NOMO-1 (cell line): ENCODE data around the gene ZBTB24.

Experiments used
- DNase-seq, 2 experiments: peaks; one replicate each; lab custom pipeline; 2025; ENCODE audit not compliant: unreplicated experiment in 2 of 2; lab: John Stamatoyannopoulos, UW

Gene ZBTB24

DNA sequence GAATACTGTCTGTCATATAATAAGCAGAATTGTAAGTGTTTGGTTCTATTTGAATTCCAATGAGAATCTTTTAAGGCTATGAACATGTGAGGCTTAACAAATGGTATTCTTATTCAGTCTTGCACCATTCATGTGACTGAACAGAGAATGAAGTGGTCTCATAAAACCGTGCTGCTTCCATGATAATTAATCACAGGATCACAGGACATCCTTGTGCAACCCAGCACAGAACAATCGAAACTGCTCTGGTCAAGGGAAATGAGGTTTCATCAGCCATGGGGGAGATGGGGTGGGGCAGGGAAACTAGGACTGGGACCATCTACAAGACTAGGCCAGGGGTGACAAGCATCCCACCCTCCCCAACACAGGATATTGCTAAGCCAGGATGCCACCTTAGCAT lies 48.6 kb downstream of the ZBTB24 start:
- DNase-seq: peak in 1 of 2 experiments; percentile 10

DNA sequence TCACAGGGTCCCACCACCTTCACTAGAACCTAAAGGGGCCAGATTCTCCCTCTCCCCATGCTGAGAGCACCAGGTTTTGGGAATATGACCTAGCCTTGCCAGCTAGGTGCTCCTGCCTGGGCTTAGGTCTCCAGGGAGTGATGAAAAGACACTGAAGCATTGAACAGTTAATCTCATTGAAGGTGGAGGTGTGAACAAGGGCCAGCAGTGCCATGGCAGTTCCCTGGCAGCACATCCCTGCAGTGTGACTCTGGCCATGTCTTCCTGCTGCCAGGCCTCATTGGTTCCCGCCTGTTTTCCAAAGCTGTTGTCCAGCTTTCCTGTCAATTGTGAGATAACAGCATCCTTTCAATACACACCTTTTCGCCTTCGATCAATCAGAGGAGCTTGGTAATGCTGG lies 53.5 kb downstream of the ZBTB24 start:
- DNase-seq: no peak

DNA sequence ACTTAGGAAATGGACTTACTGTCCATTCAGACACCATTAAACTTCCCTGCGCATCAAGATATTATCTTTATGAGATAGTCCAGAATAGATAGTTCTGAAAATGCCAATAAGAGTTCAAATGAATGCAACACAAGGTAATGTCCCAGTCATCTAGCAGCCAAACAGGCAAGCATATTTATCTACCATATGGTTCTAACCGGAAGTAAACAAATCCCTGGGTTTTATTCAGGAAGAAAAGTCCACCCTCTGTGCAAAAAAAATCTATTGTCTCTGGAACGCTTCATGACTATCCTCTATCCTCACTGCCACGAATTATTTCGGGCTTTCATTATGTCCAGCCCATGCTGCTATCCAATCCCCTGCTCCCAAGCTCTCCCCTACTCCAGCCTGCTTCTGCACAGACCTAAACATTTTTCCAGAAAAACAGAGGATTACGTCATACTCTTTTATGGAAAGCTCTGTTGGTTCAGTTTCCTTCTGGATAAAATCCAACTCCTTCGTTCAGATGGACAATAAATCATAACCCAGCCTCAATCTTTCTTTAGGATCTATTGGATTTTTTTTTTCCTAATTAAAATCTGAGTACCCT lies 54.0 kb downstream of the ZBTB24 start:
- no peak for DNase-seq

GRCh38 chr6:109424946-109425345 lies 58.1 kb downstream of the ZBTB24 start:
- DNase-seq: no peak

DNA sequence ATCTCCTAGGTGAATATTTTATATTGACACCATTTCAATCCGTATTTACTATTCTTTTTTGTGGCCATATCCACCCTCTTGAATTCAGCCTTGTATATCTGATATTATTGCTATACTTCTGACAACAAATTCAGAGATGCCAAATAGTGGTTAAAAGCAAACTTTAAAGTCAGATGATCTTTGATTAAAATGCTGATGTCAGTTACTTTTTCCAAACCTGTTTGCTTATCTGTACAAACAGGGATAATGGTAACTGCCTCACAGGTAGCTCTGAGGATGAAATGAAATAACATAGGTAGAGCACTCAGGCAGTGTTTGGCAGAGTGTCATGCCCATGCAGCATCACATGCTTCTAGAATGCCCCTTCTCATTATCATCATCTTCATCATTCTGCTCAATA lies 61.8 kb downstream of the ZBTB24 start:
- no peak for DNase-seq

GRCh38 chr6:109420751-109421150 lies 62.3 kb downstream of the ZBTB24 start:
- DNase-seq: no peak

DNA sequence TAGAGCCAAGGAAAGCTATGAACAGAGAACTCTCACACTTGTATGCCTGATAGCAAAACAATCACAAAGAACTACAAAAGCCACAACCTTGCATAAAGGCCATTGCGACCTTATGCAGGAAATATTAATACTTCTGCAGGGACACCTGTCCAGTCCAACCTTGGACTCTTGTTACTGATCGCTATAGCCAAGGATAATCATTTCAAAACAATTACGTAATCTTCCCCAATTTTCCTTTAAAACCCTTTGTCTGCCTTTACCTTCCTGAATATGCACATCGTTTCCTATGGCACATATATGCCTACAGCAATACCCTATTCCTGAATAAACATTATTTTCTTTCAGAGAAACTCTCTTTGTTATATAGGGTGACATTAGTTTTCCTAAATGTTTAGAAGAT lies 65.4 kb downstream of the ZBTB24 start:
- no peak for DNase-seq
